Vagina (tissue), 2 donors: Measurements from ENCODE around the gene F8A2.
"Not testable (repeated sequence)": the region's sequence is repeated elsewhere in the genome, so short reads cannot be mapped to it uniquely, and the experiment has no call there.

Experiments
- POLR2A ChIP-seq, 2 donors: fragments of 450-650 bp; IDR thresholded peaks; one replicate each; pipeline ENCODE4 v1.6.1; 2017; ENCODE audit warnings: antibody characterized with exemption in 2 of 2, mild to moderate bottlenecking in 2 of 2, moderate library complexity in 2 of 2
- POLR2AphosphoS5 ChIP-seq, 2 donors: sonication (generic); formaldehyde crosslinking; IDR thresholded peaks; one replicate each; pipeline ENCODE4 v1.9.0; 2017; ENCODE audit warnings: antibody characterized with exemption in 2 of 2, mild to moderate bottlenecking in 2 of 2, low read depth in 1 of 2; ENCODE audit not compliant: insufficient read depth in 1 of 2
- TF ChIP-seq, protein P1 (sequence below), 3 experiments: fragments of 450-650 bp in 2 of 3; fragments of 200-600 bp in 1 of 3; sonication (generic) in 1 of 3; IDR thresholded peaks; one replicate each; pipeline ENCODE4 v1.5.1; 2017 to 2019; ENCODE audit warnings: antibody characterized with exemption in 3 of 3, mild to moderate bottlenecking in 2 of 3, moderate library complexity in 2 of 3

- not testable (repeated sequence) for TF ChIP-seq POLR2A (IDR thresholded peaks at IDR 0.05); POLR2AphosphoS5 (IDR thresholded peaks at IDR 0.05; ENCODE audit: insufficient read depth in 1 of 2, low read depth in 1 of 2)
- TF ChIP-seq, protein P1, sequence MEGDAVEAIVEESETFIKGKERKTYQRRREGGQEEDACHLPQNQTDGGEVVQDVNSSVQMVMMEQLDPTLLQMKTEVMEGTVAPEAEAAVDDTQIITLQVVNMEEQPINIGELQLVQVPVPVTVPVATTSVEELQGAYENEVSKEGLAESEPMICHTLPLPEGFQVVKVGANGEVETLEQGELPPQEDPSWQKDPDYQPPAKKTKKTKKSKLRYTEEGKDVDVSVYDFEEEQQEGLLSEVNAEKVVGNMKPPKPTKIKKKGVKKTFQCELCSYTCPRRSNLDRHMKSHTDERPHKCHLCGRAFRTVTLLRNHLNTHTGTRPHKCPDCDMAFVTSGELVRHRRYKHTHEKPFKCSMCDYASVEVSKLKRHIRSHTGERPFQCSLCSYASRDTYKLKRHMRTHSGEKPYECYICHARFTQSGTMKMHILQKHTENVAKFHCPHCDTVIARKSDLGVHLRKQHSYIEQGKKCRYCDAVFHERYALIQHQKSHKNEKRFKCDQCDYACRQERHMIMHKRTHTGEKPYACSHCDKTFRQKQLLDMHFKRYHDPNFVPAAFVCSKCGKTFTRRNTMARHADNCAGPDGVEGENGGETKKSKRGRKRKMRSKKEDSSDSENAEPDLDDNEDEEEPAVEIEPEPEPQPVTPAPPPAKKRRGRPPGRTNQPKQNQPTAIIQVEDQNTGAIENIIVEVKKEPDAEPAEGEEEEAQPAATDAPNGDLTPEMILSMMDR (IDR thresholded peaks at IDR 0.05) = not testable (repeated sequence)
Measured at GRCh38 chrX:155382529-155382967, 653 bp downstream of the F8A2 start.
